VCaP (cell line): ENCODE measurements around the gene PCYOX1L.

Source experiments
- H3K27ac ChIP-seq: fragments of 450-650 bp; 2 replicates; pipeline ENCODE4 v1.5.1; 2017
- CTCF ChIP-seq: fragments of 450-650 bp; conservative IDR thresholded peaks from 2 replicates; pipeline ENCODE4 v1.5.1; 2017; ENCODE audit warnings: mild to moderate bottlenecking, moderate library complexity

Gene PCYOX1L

DNA sequence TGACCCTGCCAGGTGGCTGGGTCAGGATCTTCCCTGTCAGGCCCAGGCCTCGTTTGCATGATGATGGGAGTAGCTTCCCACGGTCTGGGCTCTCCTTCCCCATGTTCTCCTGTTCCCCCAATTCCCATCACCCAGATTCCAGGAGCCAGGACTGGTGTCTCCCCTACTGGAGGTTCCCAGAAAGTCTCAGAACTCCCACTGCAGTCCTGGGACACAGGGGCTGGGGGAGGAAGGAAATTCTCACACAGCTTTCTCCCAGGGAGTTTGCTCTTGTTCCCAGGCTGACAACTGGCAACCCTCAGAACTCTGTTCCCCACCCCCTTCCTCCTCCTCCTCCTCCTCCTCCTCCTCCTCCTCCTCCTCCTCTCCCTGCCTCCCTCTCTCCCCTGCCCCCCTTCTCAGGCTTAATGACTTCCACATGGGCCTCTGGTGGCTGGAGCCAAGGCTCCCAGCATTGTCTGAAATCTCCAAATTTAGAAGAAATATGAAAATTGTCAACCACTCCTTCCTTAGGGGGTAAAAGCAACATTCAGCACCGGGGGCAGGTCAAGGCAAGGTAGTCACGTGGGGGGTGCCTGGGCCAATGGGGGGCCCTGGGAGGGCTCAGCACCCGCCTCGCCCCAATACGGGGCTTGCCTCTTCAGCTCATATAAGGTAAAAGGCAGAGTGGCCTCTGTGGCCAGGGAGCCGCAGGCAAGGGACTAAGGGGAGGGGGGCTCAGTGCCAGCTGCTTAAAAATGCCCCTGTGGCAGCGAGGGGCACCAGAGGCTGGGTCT lies 48.5 kb downstream of the PCYOX1L start:
- no peak overlapping the region for H3K27ac ChIP-seq
- TF ChIP-seq CTCF, result no peak

DNA sequence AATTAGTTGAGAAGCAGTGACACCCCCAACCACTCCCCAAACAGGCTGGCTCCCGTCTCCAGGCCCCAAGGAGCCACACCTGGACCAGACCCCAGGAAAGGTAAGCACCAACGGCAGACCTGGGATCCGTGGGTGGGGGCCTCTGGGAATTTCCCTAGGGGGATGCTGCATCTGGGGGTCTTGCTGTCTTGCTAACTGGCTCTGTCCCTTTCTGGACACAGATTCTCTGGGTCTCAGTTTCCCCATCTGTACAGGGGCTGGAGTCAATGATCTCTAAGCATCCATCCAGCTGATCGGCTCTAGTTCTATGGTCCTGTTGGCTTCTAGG lies 49.1 kb downstream of the PCYOX1L start:
- no peak overlapping the region for H3K27ac ChIP-seq
- TF ChIP-seq CTCF, result no peak

- no peak for TF ChIP-seq CTCF
- H3K27ac ChIP-seq, result no peak overlapping the region
These were observed 49.7 kb downstream of the PCYOX1L start for GRCh38 chr5:149407323-149408251.

GRCh38 chr5:149408252-149409099 lies 50.6 kb downstream of the PCYOX1L start:
- TF ChIP-seq CTCF, result no peak
- H3K27ac ChIP-seq, result no peak overlapping the region

DNA sequence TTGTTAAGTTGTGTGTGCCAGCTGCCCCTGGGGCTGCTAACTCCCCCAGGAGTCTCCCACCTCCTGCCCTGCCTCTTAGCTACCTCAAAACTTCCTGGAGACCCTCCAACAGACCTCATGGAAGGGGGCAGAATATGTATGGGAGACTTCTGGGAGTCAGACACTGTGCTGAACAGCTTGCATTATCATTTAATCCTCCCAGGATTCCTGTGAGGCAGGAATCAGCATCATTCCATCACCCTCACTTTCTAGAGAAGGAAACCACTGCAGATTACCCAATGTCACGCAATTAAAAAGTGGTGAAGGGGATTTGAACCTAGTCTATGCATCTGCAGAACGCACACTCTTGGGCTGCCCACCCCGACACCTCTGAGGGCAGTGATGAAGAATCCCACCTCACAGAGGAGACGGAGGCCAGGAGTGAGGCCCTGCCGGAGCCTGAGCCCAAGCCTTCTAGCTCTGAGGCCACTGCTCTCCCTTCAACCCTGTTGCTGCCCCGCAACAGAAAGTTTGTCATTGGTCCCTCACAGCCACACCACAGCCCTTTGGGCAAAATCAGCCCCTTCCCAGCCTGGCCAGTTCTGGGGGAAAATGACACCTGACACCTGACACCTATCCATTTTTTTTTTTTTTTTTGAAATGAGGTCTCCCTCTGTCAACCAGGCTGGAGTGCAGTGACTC lies 51.6 kb downstream of the PCYOX1L start:
- no peak for TF ChIP-seq CTCF
- no peak overlapping the region for H3K27ac ChIP-seq

DNA sequence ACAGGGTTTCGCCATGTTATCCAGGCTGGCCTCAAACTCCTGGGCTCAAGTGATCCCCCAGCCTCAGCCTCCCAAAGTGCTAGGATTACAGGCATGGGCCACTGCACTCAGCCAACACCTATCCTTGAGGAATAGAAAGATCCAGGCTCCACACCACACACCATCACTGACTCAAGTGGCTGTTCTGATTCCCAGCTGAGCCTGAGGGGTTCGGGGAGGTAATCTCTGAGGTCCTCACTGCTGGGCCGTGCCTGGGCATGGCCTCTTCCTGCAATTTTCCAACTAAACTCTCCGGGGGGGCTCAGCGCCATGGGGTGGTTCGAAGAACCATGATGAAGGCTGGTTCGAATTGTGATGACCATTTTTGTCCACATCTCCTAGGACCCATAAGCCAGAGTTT lies 52.2 kb downstream of the PCYOX1L start:
- no peak overlapping the region for H3K27ac ChIP-seq
- TF ChIP-seq CTCF, result no peak
